Smooth muscle cell of the brain vasculature (primary cell): ENCODE measurements around the gene CNTNAP1.

Experiments
- DNase-seq: peaks from one replicate; pipeline ENCODE4 v3.0.0-alpha.2; 2012; ENCODE audit warnings: low read depth, low spot score

The CNTNAP1 gene

DNA sequence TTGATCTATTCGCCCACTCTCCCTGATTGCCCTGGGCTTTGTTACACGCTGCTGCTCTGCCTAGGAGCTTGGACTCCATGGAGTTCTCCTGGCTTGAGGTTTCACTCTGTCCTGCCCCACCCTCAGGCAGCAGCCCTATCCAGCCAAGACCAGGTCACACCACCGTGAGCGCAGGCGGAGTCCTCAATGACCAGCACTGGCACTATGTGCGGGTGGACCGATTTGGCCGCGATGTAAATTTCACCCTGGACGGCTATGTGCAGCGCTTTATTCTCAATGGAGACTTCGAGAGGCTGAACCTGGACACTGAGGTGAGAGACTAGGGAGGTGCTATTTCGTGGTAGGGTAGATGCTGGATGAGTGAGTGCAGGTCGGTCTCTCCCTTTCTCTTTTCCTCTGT, 3.5 kb downstream of the CNTNAP1 start:
- no peak for DNase-seq

GRCh38 chr17:42686520-42687128, 4.3 kb downstream of the CNTNAP1 start:
- DNase-seq, result no peak

GRCh38 chr17:42687707-42688320, 5.5 kb downstream of the CNTNAP1 start:
- DNase-seq, result no peak

DNA sequence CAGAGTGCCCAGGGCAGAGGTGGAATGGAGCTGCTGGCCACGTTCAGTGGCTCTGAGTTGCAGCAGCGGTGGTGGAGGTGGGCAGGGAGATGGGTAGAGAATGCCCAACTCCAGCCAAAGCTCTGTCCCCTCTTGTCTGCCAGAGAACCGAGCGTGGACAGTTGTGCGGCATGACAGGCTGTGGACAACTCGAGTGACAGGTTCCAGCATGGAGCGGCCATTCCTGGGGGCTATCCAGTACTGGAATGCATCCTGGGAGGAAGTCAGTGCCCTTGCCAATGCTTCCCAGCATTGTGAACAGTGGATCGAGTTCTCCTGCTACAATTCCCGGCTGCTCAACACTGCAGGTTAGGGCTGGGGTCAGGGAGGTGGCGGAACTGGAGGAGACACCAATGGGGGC, 8.3 kb downstream of the CNTNAP1 start:
- DNase-seq, result no peak

- no peak for DNase-seq
Observed at GRCh38 chr17:42691021-42691545, 8.8 kb downstream of the CNTNAP1 start.

- no peak for DNase-seq
Observed at GRCh38 chr17:42692489-42692888, 10.2 kb downstream of the CNTNAP1 start.

- DNase-seq, result no peak
Observed at GRCh38 chr17:42694524-42694923, 12.2 kb downstream of the CNTNAP1 start.

- DNase-seq, result no peak
Observed at GRCh38 chr17:42695500-42695899, 13.2 kb downstream of the CNTNAP1 start.

GRCh38 chr17:42697108-42697811, 14.9 kb downstream of the CNTNAP1 start:
- DNase-seq, result no peak

- DNase-seq, result no peak
Observed at GRCh38 chr17:42698736-42699414, 16.5 kb downstream of the CNTNAP1 start.

- DNase-seq, result no peak
Observed at GRCh38 chr17:42699415-42699740, 17.0 kb downstream of the CNTNAP1 start.

- DNase-seq, result no peak
Observed at GRCh38 chr17:42700586-42701289, 18.4 kb downstream of the CNTNAP1 start.

GRCh38 chr17:42702446-42702845, 20.1 kb downstream of the CNTNAP1 start:
- no peak for DNase-seq

- no peak for DNase-seq
Observed at GRCh38 chr17:42704490-42704836, 22.1 kb downstream of the CNTNAP1 start.

- no peak for DNase-seq
Observed at GRCh38 chr17:42704837-42705494, 22.6 kb downstream of the CNTNAP1 start.

- DNase-seq, result no peak
Observed at GRCh38 chr17:42706732-42707131, 24.4 kb downstream of the CNTNAP1 start.

GRCh38 chr17:42708588-42708987, 26.3 kb downstream of the CNTNAP1 start:
- no peak for DNase-seq

DNA sequence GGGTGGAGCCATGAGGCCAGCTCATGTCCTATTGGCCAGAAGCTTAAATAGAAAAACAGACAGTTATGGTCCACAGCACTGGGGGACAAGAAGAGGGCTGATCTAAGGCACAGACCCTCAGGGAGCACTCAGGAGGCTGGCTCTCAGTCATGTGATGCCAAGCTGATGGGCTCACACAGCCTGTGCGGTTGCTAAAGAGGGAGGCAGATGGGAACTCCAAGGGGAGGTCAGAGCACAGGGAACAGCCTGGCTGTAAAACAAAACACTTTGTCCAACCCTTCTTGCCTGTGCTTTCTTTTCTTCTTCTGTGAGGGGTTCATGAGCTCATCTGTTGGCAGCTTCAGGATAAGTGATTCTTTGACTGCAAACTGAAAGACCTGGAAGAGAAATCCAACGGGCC, 27.2 kb downstream of the CNTNAP1 start:
- DNase-seq, result no peak

GRCh38 chr17:42720996-42721583, 38.8 kb downstream of the CNTNAP1 start:
- peak; percentile 39 for DNase-seq

GRCh38 chr17:42723636-42724035, 41.3 kb downstream of the CNTNAP1 start:
- DNase-seq, result no peak

GRCh38 chr17:42725143-42725542, 42.8 kb downstream of the CNTNAP1 start:
- no peak for DNase-seq
